Fibroblast of skin of scalp (primary cell): Measurements from ENCODE around the gene APOBEC3G.
"Not testable (repeated sequence)": the region's sequence is repeated elsewhere in the genome, so short reads cannot be mapped to it uniquely, and the experiment has no call there.

Source experiments
- DNase-seq: peaks from one replicate; pipeline ENCODE4 v3.0.0-alpha.2; 2013

APOBEC3G gene

DNA sequence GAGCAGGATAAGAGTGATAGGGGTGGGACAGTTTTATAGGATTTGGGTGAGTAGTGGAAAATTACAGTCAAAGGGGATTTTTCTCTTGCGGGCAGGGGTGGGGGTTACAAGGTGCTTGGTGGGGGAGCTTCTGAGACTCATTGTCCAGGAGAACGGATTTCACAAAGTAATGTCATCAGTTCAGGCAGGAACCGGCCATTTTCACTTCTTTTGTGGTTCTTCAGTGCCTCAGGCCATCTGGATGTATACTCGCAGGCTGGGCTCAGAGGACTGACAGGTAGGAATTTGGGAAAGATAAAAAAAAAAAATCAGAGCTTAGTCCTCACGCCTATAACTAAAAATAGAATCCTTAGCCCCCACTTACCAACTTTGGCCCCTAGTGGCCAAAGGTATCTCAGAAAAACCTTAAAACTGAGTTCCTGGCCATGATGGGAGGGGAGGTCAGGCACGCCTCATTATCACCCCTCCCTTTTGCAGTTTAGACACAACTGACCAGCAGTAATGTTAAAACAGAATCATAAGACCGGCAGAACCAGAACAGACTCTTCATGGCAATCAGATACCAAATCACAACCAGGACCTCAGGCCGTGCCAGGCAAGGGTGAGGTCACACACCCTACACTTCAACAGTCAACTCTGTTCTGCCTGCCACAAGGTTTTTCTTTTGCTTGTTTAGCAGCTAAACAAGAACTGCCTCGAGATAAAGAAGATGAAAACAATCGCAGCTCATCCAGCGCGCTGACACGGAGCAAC lies 8.9 kb upstream of the APOBEC3G start:
- no peak for DNase-seq

DNA sequence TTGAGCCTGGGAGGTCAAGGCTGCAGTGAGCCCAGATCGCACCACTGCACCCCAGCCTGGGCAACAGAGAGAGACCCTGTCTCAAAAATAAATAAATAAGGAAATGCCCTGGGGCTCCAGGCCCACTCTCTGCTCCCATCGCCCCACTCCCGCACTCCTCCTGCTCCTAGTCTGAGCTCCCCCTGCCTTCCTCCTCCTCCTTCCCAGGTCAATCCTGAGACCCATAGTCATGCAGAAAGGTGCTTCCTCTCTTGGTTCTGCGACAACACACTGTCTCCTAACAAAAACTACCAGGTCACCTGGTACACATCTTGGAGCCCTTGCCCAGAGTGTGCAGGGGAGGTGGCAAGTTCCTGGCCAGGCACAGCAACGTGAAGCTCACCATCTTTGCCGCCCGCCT lies 6.9 kb upstream of the APOBEC3G start:
- DNase-seq, result no peak

GRCh38 chr22:39072581-39072981 lies 4.5 kb upstream of the APOBEC3G start:
- not testable (repeated sequence) for DNase-seq

DNA sequence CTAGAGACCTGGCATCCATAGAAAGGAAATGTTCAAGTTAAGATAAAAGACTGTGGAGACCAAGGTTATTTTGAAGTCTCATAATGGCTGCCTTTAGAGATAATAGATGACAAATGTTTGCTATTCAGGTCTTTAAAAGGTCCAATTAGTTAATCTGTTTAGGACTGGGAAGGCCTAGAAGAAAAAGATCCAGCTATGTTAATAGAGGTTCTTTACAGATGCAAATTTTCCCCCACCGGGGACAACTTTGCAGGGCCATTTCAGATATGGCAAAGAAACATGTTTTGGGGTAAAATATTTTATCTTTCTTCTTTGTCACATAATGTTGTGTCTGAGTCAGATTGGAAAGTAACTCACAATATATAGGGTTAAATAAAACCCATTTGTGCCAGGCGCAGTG lies 3.1 kb upstream of the APOBEC3G start:
- no peak for DNase-seq

DNA sequence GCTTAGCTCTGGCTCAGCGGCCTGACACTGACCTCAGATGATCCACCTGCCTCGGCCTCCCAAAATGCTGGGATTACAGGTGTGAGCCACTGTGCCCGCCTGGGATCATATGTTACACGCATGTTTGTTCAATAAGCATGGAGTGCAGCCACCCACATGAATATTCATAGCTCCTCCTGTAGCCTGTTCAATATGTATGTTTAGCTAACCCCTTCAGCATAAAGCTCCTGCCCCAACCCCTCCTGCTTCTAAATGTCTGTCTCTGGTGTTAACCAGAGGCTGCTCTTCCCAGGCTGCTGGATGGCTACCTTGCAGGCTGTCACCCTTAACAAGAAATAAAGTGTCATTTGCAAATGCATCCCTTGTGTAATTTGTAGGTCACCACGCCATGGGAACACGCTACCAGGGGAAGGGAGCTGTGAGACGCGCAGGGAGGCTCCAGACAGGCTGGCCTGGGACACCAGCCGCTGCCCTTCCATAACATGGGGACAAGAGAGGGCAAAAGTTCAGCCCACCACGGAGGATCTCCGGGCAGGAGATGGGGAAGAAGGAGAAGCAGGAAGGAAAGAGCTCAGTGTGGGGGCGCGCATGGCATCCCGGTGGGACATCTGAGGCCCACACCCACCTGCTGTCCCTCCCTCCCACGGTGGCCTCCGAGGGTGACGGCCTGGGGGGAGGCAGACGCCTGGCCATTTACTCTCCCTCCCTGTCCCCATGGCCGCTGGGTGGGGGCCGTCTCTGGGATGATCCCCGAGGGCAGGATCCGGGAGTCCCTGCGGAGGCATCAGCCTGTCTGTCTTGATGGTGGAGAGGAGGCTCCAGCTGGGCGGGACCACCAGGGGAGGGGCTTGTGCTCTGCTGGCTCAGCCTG lies 685 bp upstream of the APOBEC3G start:
- not testable (repeated sequence) for DNase-seq

- DNase-seq, result not testable (repeated sequence)
Observed at GRCh38 chr22:39077912-39078311, 837 bp downstream of the APOBEC3G start.

DNA sequence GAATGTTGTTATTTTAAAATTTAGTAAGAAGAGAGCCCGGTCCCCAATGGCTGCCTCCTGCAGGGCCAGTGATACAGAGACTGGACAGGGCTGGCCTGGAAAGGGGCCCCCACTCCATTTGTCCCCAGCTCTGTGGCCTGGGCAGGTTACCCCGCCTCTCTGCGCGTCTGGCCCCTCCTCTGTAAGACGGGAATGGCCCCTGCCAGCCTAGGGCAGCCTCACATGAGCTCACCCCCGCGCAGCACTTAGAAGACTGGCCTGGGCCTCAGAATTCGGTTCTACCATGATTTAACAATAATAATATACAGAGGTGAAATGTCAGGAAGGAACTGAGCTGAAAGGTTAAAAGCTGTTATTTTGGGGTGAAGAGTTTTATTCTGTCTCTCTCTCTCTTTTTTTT lies 1.3 kb downstream of the APOBEC3G start:
- DNase-seq, result no peak

- not testable (repeated sequence) for DNase-seq
Observed at GRCh38 chr22:39079054-39079637, 2.1 kb downstream of the APOBEC3G start.

- DNase-seq, result no peak
Observed at GRCh38 chr22:39080052-39080762, 3.1 kb downstream of the APOBEC3G start.

- no peak for DNase-seq
Observed at GRCh38 chr22:39081016-39081415, 3.9 kb downstream of the APOBEC3G start.

GRCh38 chr22:39081598-39081997 lies 4.5 kb downstream of the APOBEC3G start:
- no peak for DNase-seq

GRCh38 chr22:39083212-39084165 lies 6.4 kb downstream of the APOBEC3G start:
- no peak for DNase-seq

DNA sequence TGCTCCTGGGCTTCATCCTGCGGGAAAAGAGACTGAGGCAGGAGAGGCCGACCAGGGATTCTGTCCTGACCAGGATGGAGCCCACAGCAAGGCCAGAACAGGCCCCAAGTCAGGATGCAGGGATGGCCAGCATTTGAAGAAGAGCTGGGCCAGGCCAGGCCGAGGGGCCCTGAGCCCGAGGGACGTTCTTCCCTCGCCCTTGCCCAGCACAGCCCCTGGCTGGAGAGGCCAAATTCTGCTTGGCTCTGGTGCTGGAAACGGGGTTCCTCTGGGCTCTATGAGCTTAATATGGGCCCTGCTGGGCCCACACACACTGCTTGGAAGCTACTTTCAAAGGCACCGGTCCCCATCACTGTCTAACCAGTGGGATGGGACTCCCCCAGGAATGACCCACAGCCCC lies 7.6 kb downstream of the APOBEC3G start:
- DNase-seq, result no peak

DNA sequence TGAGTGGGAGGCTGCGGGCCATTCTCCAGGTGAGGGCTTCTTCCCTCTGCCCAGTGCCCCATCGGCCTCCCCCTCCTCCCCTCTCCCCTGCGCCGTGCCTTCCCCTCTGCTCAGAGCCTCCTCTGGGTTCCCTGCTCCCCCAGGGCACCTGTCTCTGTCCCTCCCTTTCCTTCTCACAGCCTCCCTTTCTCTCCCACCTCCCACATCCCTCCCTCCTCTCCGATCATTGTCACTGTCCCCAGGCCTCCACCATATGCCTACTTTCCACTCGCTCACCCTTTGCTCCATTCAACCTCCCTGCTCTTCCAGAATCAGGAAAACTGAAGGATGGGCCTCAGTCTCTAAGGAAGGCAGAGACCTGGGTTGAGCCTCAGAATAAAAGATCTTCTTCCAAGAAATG lies 10.0 kb downstream of the APOBEC3G start:
- DNase-seq, result no peak

- DNase-seq, result no peak
Observed at GRCh38 chr22:39087881-39088684, 11.0 kb downstream of the APOBEC3G start.

DNA sequence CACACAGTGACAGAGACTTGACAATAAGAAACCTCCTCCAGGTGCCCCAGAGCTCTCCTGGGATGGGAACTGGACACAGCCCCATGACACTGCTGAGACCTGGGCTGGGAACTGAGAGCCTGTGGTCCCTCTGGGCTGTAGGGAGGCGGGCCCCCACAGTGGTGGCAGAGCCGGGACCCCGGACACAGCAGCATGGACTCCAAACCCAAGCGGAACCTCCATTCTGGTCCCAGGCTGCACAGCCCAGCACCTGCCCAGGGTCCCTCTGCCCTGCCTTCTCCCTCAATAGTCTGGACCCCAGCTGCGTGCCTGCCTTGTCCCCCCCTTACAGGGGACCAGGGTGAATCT lies 11.6 kb downstream of the APOBEC3G start:
- DNase-seq, result no peak

GRCh38 chr22:39089928-39090327 lies 12.9 kb downstream of the APOBEC3G start:
- DNase-seq, result no peak

DNA sequence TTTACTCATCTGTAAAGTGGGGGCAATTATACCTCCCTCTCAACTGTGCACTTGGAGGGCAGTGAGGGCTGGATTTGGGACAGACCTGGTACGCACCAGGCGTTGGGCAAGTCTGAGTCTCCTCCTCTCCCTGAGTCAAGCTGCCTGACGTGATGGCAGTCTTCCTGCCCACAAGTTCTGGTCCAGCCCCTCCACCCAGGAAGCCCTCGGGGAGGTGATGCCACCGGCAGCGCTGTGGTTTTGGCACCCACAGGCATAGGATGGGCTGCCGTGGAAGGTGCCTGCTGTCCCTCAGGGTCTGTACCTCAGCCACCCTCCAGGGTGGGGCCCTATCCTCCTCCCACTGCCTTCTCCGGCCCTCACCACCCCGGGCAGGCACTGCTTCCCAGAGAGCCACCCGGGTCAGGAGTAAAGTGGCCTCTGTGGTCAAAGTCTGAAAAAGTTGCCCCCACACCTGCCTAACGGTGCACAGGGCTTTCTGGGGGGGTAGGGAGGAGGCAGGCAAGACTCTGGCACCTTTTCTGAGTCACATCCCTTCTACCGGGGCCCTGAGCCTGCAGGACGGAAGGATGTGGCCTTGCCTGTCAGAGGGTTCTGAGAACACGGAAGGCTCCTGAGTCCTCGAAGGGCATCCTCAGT lies 13.5 kb downstream of the APOBEC3G start:
- DNase-seq, result no peak

GRCh38 chr22:39091126-39092081 lies 14.3 kb downstream of the APOBEC3G start:
- DNase-seq, result no peak
